Parathyroid adenoma (tissue), 2 donors: ENCODE results near the gene CFAP221.

Experiments
- H2AFZ ChIP-seq: fragments of 300-600 bp; sonication (generic); one replicate; pipeline ENCODE4 v1.7.0; 2017; ENCODE audit warnings: antibody characterized with exemption, mild to moderate bottlenecking
- H3K27ac ChIP-seq: fragments of 300-600 bp; sonication (generic); one replicate; pipeline ENCODE4 v1.7.0; 2017
- H3K27me3 ChIP-seq: fragments of 300-600 bp; sonication (generic); one replicate; pipeline ENCODE4 v1.7.0; 2017; ENCODE audit warnings: low read length; ENCODE audit not compliant: control insufficient read depth, insufficient read depth
- H3K36me3 ChIP-seq: fragments of 300-600 bp; sonication (generic); one replicate; pipeline ENCODE4 v1.7.0; 2017; ENCODE audit warnings: low read length; ENCODE audit not compliant: control insufficient read depth, insufficient read depth
- H3K4me1 ChIP-seq: fragments of 300-600 bp; sonication (generic); one replicate; pipeline ENCODE4 v1.7.0; 2017; ENCODE audit warnings: control low read depth
- H3K4me2 ChIP-seq: fragments of 300-600 bp; sonication (generic); one replicate; pipeline ENCODE4 v1.7.0; 2017; ENCODE audit warnings: low read length
- H3K4me3 ChIP-seq: fragments of 300-600 bp; sonication (generic); one replicate; pipeline ENCODE4 v1.7.0; 2017; ENCODE audit warnings: low read depth, low read length
- H3K79me2 ChIP-seq: fragments of 300-600 bp; sonication (generic); one replicate; pipeline ENCODE4 v1.7.0; 2017; ENCODE audit warnings: control low read depth
- H3K9ac ChIP-seq: fragments of 300-600 bp; sonication (generic); one replicate; pipeline ENCODE4 v1.7.0; 2017; ENCODE audit warnings: mild to moderate bottlenecking
- H3K9me3 ChIP-seq: fragments of 300-600 bp; sonication (generic); one replicate; pipeline ENCODE4 v1.7.0; 2017; ENCODE audit warnings: low read length; ENCODE audit not compliant: control insufficient read depth
- CTCF ChIP-seq: fragments of 300-600 bp; sonication (generic); IDR thresholded peaks from one replicate; pipeline ENCODE4 v1.7.0; 2017; ENCODE audit warnings: antibody characterized with exemption, mild to moderate bottlenecking
- donor health status: primary hyperparathyroidism.

The CFAP221 gene

DNA sequence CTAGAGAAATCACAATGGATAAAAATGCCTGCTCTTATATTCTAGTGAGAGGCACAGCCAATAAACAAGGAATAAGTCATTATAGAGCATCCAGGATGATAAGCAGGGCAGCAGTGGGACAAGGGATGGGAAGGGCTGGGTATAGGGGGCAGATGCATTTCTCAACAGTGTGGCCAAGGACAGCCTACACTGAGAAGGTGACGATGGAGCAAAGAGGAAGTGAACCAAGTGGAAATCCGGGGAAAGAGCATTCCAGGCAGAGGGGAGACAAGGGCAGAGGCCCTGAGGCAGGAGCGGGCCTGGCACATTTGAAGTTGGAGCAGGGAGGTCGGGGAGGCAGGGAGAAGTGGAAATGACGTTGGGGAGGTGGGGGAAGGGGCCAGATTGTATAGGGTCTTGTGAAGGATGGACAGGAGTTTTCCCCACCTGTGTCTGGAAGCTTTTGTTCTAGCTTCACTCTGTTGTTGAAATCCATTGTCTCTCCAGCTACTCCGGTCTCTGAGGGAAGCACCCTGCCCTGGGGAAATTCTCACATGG lies 152.3 kb downstream of the CFAP221 start:
- H3K27me3 ChIP-seq: no peaks in the 10 kb centered on the region
- no peak for TF ChIP-seq CTCF
- H3K4me3 ChIP-seq: no peak overlapping the region
- H3K9ac ChIP-seq: no peak overlapping the region
- no peaks in the 10 kb centered on the region for H3K9me3 ChIP-seq
- H3K4me1 ChIP-seq: peaks cover 24% of the 10 kb centered on the region
- H3K4me2 ChIP-seq: no peak overlapping the region
- no peaks in the 10 kb centered on the region for H3K79me2 ChIP-seq
- peak overlapping the region; percentile 8 for H2AFZ ChIP-seq
- H3K27ac ChIP-seq: no peak overlapping the region
- no peaks in the 10 kb centered on the region for H3K36me3 ChIP-seq

- Histone ChIP-seq H3K9ac (no peak overlapping the region), H3K27me3 (no peaks in the 10 kb centered on the region), H3K9me3 (no peaks in the 10 kb centered on the region), H3K4me2 (no peak overlapping the region), H3K36me3 (no peaks in the 10 kb centered on the region), H3K27ac (no peak overlapping the region), H3K4me3 (no peak overlapping the region), H3K79me2 (no peaks in the 10 kb centered on the region), H3K4me1 (peaks cover 24% of the 10 kb centered on the region), H2AFZ (no peak overlapping the region)
- no peak for TF ChIP-seq CTCF
Observed at GRCh38 chr2:119697290-119698020, 153.2 kb downstream of the CFAP221 start.

- H3K27ac ChIP-seq: no peak overlapping the region
- peaks cover 24% of the 10 kb centered on the region for H3K4me1 ChIP-seq
- H3K36me3 ChIP-seq: no peaks in the 10 kb centered on the region
- no peak overlapping the region for H2AFZ ChIP-seq
- H3K9ac ChIP-seq: no peak overlapping the region
- H3K9me3 ChIP-seq: no peaks in the 10 kb centered on the region
- H3K4me3 ChIP-seq: no peak overlapping the region
- H3K27me3 ChIP-seq: no peaks in the 10 kb centered on the region
- no peak for TF ChIP-seq CTCF
- H3K4me2 ChIP-seq: no peak overlapping the region
- no peaks in the 10 kb centered on the region for H3K79me2 ChIP-seq
Observed at GRCh38 chr2:119698246-119698645, 154.0 kb downstream of the CFAP221 start.

- no peak overlapping the region for H3K9ac ChIP-seq
- no peak for TF ChIP-seq CTCF
Observed at GRCh38 chr2:119699016-119699606, 154.9 kb downstream of the CFAP221 start.

More at GRCh38 chr2:119699016-119699606, 154.9 kb downstream of the CFAP221 start:
- Histone ChIP-seq H3K4me2 (no peak overlapping the region), H3K4me1 (peaks cover 24% of the 10 kb centered on the region), H3K9me3 (no peaks in the 10 kb centered on the region), H3K79me2 (no peaks in the 10 kb centered on the region), H2AFZ (no peak overlapping the region), H3K27ac (no peak overlapping the region), H3K4me3 (no peak overlapping the region), H3K36me3 (no peaks in the 10 kb centered on the region), H3K27me3 (no peaks in the 10 kb centered on the region)
